Colonic mucosa (tissue), 4 donors: ENCODE measurements around the gene SERINC5. TPM values are rescaled to one million over a fixed set of nuclear protein-coding genes. Genes with fewer than 3 reads are reported as not detected.
A peak's percentile ranks its signal among the peaks of the same experiment; 100 is the strongest.

Source experiments
- DNase-seq: peaks from one replicate; pipeline ENCODE4 v3.0.0-alpha.2; 2020
- H3K27ac ChIP-seq: fragments of 200-600 bp; one replicate; pipeline ENCODE4 v1.8.0; 2021
- H3K27me3 ChIP-seq: fragments of 200-600 bp; one replicate; pipeline ENCODE4 v1.8.0; 2021
- H3K36me3 ChIP-seq: fragments of 200-600 bp; one replicate; pipeline ENCODE4 v1.8.0; 2021
- H3K4me1 ChIP-seq: fragments of 200-600 bp; one replicate; pipeline ENCODE4 v1.8.0; 2021; ENCODE audit warnings: mild to moderate bottlenecking
- H3K4me3 ChIP-seq: fragments of 200-600 bp; one replicate; pipeline ENCODE4 v1.8.0; 2021
- H3K9ac ChIP-seq, 2 donors: one replicate each; pipeline ENCODE4 v1.7.0; 2013; ENCODE audit warnings: control low read depth in 2 of 2, low read depth in 2 of 2, low read length in 2 of 2
- H3K9me3 ChIP-seq: fragments of 200-600 bp; one replicate; pipeline ENCODE4 v1.8.0; 2021
- CTCF ChIP-seq: fragments of 200-600 bp; IDR thresholded peaks from one replicate; pipeline ENCODE4 v1.8.0; 2022; ENCODE audit warnings: antibody characterized with exemption, mild to moderate bottlenecking
- intact Hi-C: fragments of 100-400 bp; cut with DNase I; formaldehyde crosslinking; loops from one replicate; pipeline ENCODE4 v1.14.1; 2022
- total RNA-seq, 2 donors: library from RNA; stranded (reverse); fragmentation: NEBNext Ultra II Directional in 1 of 2; extraction: Animal tissue kit (Norgen Biotek cat#: 25700) in 1 of 2; gene quantifications; one replicate each; pipeline ENCODE4 v1.2.1, GENCODE V29; 2021
- donor health status: healthy.
- donor health status: DM: no; HTN: no; CAD: no.
- donor health status: DM: no; HTN: no; CAD: no.

Gene SERINC5
- total RNA-seq, 2 donors from 2014 or later = 138 to 141 TPM

- Histone ChIP-seq H3K4me3 (no peak overlapping the region), H3K27me3 (no peaks in the 10 kb centered on the region), H3K9me3 (no peaks in the 10 kb centered on the region), H3K9ac (no peak overlapping the region), H3K4me1 (no peaks in the 10 kb centered on the region), H3K27ac (no peak overlapping the region), H3K36me3 (no peaks in the 10 kb centered on the region)
- no peak for TF ChIP-seq CTCF
- intact Hi-C loops = no loop called here
- DNase-seq = no peak
These were observed 14.2 kb upstream of the SERINC5 start for GRCh38 chr5:80269991-80270438.

- no peaks in the 10 kb centered on the region for H3K4me1 ChIP-seq
- peak overlapping the region; percentile 33 for H3K27ac ChIP-seq
- TF ChIP-seq CTCF = no peak
- DNase-seq = no peak
- H3K9ac ChIP-seq = no peak overlapping the region
- no peaks in the 10 kb centered on the region for H3K9me3 ChIP-seq
- intact Hi-C loops = no loop called here
- no peaks in the 10 kb centered on the region for H3K27me3 ChIP-seq
- no peaks in the 10 kb centered on the region for H3K36me3 ChIP-seq
- no peak overlapping the region for H3K4me3 ChIP-seq
These were observed 13.1 kb upstream of the SERINC5 start for GRCh38 chr5:80268916-80269315.

GRCh38 chr5:80266566-80266965 is 10.7 kb upstream of the SERINC5 start:
- H3K4me1 ChIP-seq = no peaks in the 10 kb centered on the region
- DNase-seq = no peak
- no peak for TF ChIP-seq CTCF
- intact Hi-C loops = no loop called here
- no peak overlapping the region for H3K27ac ChIP-seq
- H3K9ac ChIP-seq = no peak overlapping the region
- H3K4me3 ChIP-seq = no peak overlapping the region
- H3K36me3 ChIP-seq = no peaks in the 10 kb centered on the region
- no peaks in the 10 kb centered on the region for H3K9me3 ChIP-seq
- no peaks in the 10 kb centered on the region for H3K27me3 ChIP-seq

GRCh38 chr5:80260461-80260860 is 4.6 kb upstream of the SERINC5 start:
- DNase-seq = peak; percentile 69
- Histone ChIP-seq H3K27me3 (no peaks in the 10 kb centered on the region), H3K4me1 (no peaks in the 10 kb centered on the region), H3K27ac (no peak overlapping the region), H3K9me3 (no peaks in the 10 kb centered on the region), H3K36me3 (no peaks in the 10 kb centered on the region), H3K9ac (no peak overlapping the region), H3K4me3 (no peak overlapping the region)
- no peak for TF ChIP-seq CTCF
- intact Hi-C loops = no loop called here

GRCh38 chr5:80259511-80260203 is 3.8 kb upstream of the SERINC5 start:
- Histone ChIP-seq H3K36me3 (no peaks in the 10 kb centered on the region), H3K27me3 (no peaks in the 10 kb centered on the region), H3K4me1 (no peaks in the 10 kb centered on the region), H3K9me3 (no peaks in the 10 kb centered on the region), H3K9ac (no peak overlapping the region), H3K27ac (no peak overlapping the region), H3K4me3 (no peak overlapping the region)
- no peak for TF ChIP-seq CTCF
- intact Hi-C loops = loop anchor here (5.0 kb wide), 1 partner anchor 77 kb away; no protein-coding TSS in a partner anchor
- DNase-seq = no peak
